ENCODE data around the gene ROMO1. TPM values are rescaled to one million over a fixed set of nuclear protein-coding genes. Genes with fewer than 3 reads are reported as not detected.
A peak's percentile ranks its signal among the peaks of the same experiment; 100 is the strongest.

The ROMO1 gene
- total and polyA plus RNA-seq, 2 experiments from 2014 or later = 152 to 881 TPM

GRCh38 chr20:35738410-35739179 is 39.4 kb downstream of the ROMO1 start:
- Histone ChIP-seq H3K79me2 (replicated peaks; ENCODE audit: insufficient read depth) (peaks cover 84% of the 10 kb centered on the region), H3K27ac (ENCODE audit: low read depth) (peak overlapping the region; percentile 28; the same call in 1 of the 2 replicates), H3K4me2 (no peak overlapping the region), H3K4me1 (ENCODE audit: insufficient read depth) (peaks cover 17% of the 10 kb centered on the region), H3K4me3 (no peak overlapping the region), H4K20me1 (replicated peaks; ENCODE audit: insufficient read depth) (peaks cover 72% of the 10 kb centered on the region), H3F3A (replicated peaks; ENCODE audit: low read depth) (peaks cover 13% of the 10 kb centered on the region; the same call in 1 of the 2 replicates), H3K9me2 (ENCODE audit: insufficient read depth) (no peaks in the 10 kb centered on the region), H3K27me3 (ENCODE audit: insufficient read depth) (no peaks in the 10 kb centered on the region), H3K36me3 (ENCODE audit: insufficient read depth) (peaks cover 63% of the 10 kb centered on the region), H2AFZ (no peak overlapping the region)
- peaks cover 24% of the 10 kb centered on the region for H3K27me3 Mint-ChIP-seq (ENCODE audit: insufficient read depth, low read depth, poor library complexity)
- H3K36me3 Mint-ChIP-seq (ENCODE audit: low read depth) = peaks cover 82% of the 10 kb centered on the region
- ATAC-seq (no peak), DNase-seq (ENCODE audit: low spot score) (no peak)
- H3K4me3 Mint-ChIP-seq = peak overlapping the region; percentile 48; the same call in 2 of the 3 replicates
- H3K27ac Mint-ChIP-seq = peak overlapping the region; percentile 11; the same call in 1 of the 2 replicates
- no peak for TF ChIP-seq POLR2AphosphoS5 (IDR thresholded peaks at IDR 0.05; ENCODE audit: low read depth)
- H3K9me3 Mint-ChIP-seq = peaks cover 4% of the 10 kb centered on the region; the same call in 1 of the 3 replicates
- peaks cover 28% of the 10 kb centered on the region for H3K4me1 Mint-ChIP-seq

GRCh38 chr20:35739294-35740163 is 40.3 kb downstream of the ROMO1 start:
- peak overlapping the region; percentile 90 for H3K4me3 Mint-ChIP-seq
- H3K9me3 Mint-ChIP-seq = peaks cover 4% of the 10 kb centered on the region; the same call in 1 of the 3 replicates
- Histone ChIP-seq H3K4me3 (peak overlapping the region; percentile 84), H3K36me3 (ENCODE audit: insufficient read depth) (peaks cover 54% of the 10 kb centered on the region), H3K79me2 (replicated peaks; ENCODE audit: insufficient read depth) (peaks cover 74% of the 10 kb centered on the region), H3K27me3 (ENCODE audit: insufficient read depth) (no peaks in the 10 kb centered on the region), H2AFZ (no peak overlapping the region), H3K4me2 (peak overlapping the region; percentile 82), H3K9me2 (ENCODE audit: insufficient read depth) (no peaks in the 10 kb centered on the region), H3K4me1 (ENCODE audit: insufficient read depth) (peaks cover 17% of the 10 kb centered on the region), H4K20me1 (replicated peaks; ENCODE audit: insufficient read depth) (peaks cover 63% of the 10 kb centered on the region), H3K27ac (ENCODE audit: low read depth) (0 out of 2 replicates have a peak overlapping the region, but pooled peaks have one; percentile 16), H3F3A (replicated peaks; ENCODE audit: low read depth) (0 out of 2 replicates have a peak, but pooled peaks cover 13% of the 10 kb centered on the region)
- H3K4me1 Mint-ChIP-seq = peaks cover 33% of the 10 kb centered on the region
- peak; percentile 28 for DNase-seq (ENCODE audit: low spot score)
- peak; percentile 14; the same call in 1 of the 2 replicates for TF ChIP-seq POLR2AphosphoS5 (IDR thresholded peaks at IDR 0.05; ENCODE audit: low read depth)
- no peak for TF ChIP-seq STAT1 (IDR thresholded peaks at IDR 0.05; ENCODE audit: unreplicated experiment)
- peak overlapping the region; percentile 74 for H3K27ac Mint-ChIP-seq
- H3K27me3 Mint-ChIP-seq (ENCODE audit: insufficient read depth, low read depth, poor library complexity) = peaks cover 25% of the 10 kb centered on the region
- no peak for ATAC-seq
- peaks cover 73% of the 10 kb centered on the region for H3K36me3 Mint-ChIP-seq (ENCODE audit: low read depth)

- Histone ChIP-seq H3K4me1 (ENCODE audit: insufficient read depth) (peaks cover 17% of the 10 kb centered on the region), H3K79me2 (replicated peaks; ENCODE audit: insufficient read depth) (peaks cover 48% of the 10 kb centered on the region), H4K20me1 (replicated peaks; ENCODE audit: insufficient read depth) (peaks cover 38% of the 10 kb centered on the region), H3K36me3 (ENCODE audit: insufficient read depth) (peaks cover 31% of the 10 kb centered on the region), H3K9me2 (ENCODE audit: insufficient read depth) (no peaks in the 10 kb centered on the region), H2AFZ (no peak within 1 kb of the TSS), H3K4me2 (peak within 1 kb of the TSS; percentile 83), H3F3A (replicated peaks; ENCODE audit: low read depth) (0 out of 2 replicates have a peak, but pooled peaks cover 9% of the 10 kb centered on the region), H3K27ac (ENCODE audit: low read depth) (peak within 1 kb of the TSS; percentile 100), H3K4me3 (peak within 1 kb of the TSS; percentile 84), H3K27me3 (ENCODE audit: insufficient read depth) (no peaks in the 10 kb centered on the region)
- Mint-ChIP-seq H3K36me3 (ENCODE audit: low read depth) (peaks cover 47% of the 10 kb centered on the region), H3K27ac (peak within 1 kb of the TSS; percentile 99), H3K27me3 (ENCODE audit: insufficient read depth, low read depth, poor library complexity) (peaks cover 25% of the 10 kb centered on the region), H3K4me1 (peaks cover 28% of the 10 kb centered on the region), H3K4me3 (peak within 1 kb of the TSS; percentile 90), H3K9me3 (peaks cover 4% of the 10 kb centered on the region; the same call in 1 of the 3 replicates)
- ATAC-seq (peak; percentile 90), DNase-seq (ENCODE audit: low spot score) (peak; percentile 100)
- TF ChIP-seq CREB1 (CRISPR knock-in tag; IDR thresholded peaks at IDR 0.05; ENCODE audit: low read depth) (peak; percentile 93), CTCF (conservative IDR thresholded peaks at IDR 0.05; ENCODE audit: low read depth in 2 of 2) (peak in 1 of 2 experiments; percentile 32; a peak in 1 of 4 replicates)
These were observed 42.9 kb downstream of the ROMO1 start, which contains the start of gene RBM39 for GRCh38 chr20:35741892-35742740. TSS of gene RBM39 (minus strand) at chr20:35742260. CDS start at chr20:35740874, 1,386 bp downstream.

All from GM23338 (cell line).